HG03439 (cell line): ENCODE measurements around the gene TIE1.

Source experiments
- ATAC-seq: cut with Tn5 transposase; IDR thresholded peaks from one replicate; pipeline ENCODE4 v1.9.1; 2021; ENCODE audit warnings: mild to moderate bottlenecking, moderate library complexity; ENCODE audit not compliant: unreplicated experiment

The TIE1 gene

GRCh38 chr1:43334453-43335205 lies 33.8 kb downstream of the TIE1 start:
- ATAC-seq, result no peak

GRCh38 chr1:43337588-43337987 lies 36.8 kb downstream of the TIE1 start, which contains the start of gene MPL:
Gene MPL (plus strand): TSS chr1:43337818. CDS start chr1:43337849, 31 bp downstream.
- ATAC-seq, result no peak

GRCh38 chr1:43338001-43338400 lies 37.2 kb downstream of the TIE1 start:
- ATAC-seq, result no peak

GRCh38 chr1:43339584-43340232 lies 38.9 kb downstream of the TIE1 start:
- no peak for ATAC-seq

GRCh38 chr1:43340559-43340958 lies 39.8 kb downstream of the TIE1 start:
- ATAC-seq, result no peak

- no peak for ATAC-seq
Measured at GRCh38 chr1:43344267-43344850, 43.6 kb downstream of the TIE1 start.

- ATAC-seq, result no peak
Measured at GRCh38 chr1:43345120-43345519, 44.3 kb downstream of the TIE1 start.

- ATAC-seq, result no peak
Measured at GRCh38 chr1:43346636-43347035, 45.9 kb downstream of the TIE1 start.

- no peak for ATAC-seq
Measured at GRCh38 chr1:43348343-43348808, 47.6 kb downstream of the TIE1 start.

- ATAC-seq, result no peak
Measured at GRCh38 chr1:43348809-43349593, 48.2 kb downstream of the TIE1 start.

- ATAC-seq, result no peak
Measured at GRCh38 chr1:43349594-43350306, 49.0 kb downstream of the TIE1 start.

- ATAC-seq, result no peak
Measured at GRCh38 chr1:43350976-43351375, 50.2 kb downstream of the TIE1 start.

- ATAC-seq, result no peak
Measured at GRCh38 chr1:43351421-43352350, 50.9 kb downstream of the TIE1 start.

GRCh38 chr1:43352351-43352705 lies 51.5 kb downstream of the TIE1 start:
- no peak for ATAC-seq

- ATAC-seq, result no peak
Measured at GRCh38 chr1:43352881-43353280, 52.1 kb downstream of the TIE1 start.

- ATAC-seq, result no peak
Measured at GRCh38 chr1:43354471-43354870, 53.7 kb downstream of the TIE1 start.

- ATAC-seq, result no peak
Measured at GRCh38 chr1:43354936-43355335, 54.2 kb downstream of the TIE1 start.

- no peak for ATAC-seq
Measured at GRCh38 chr1:43357251-43357650, 56.5 kb downstream of the TIE1 start.

- ATAC-seq, result peak; percentile 4
Measured at GRCh38 chr1:43358121-43358745, 57.5 kb downstream of the TIE1 start.
